Neural cell (in vitro differentiated cells): ENCODE data around the gene HSPA12A.

Experiments used
- CTCF ChIP-seq: fragments of 450-650 bp; IDR thresholded peaks from 2 replicates; pipeline ENCODE4 v1.5.1; 2014; ENCODE audit warnings: antibody characterized with exemption, mild to moderate bottlenecking, moderate library complexity; ENCODE audit not compliant: poor library complexity, severe bottlenecking
- POLR2AphosphoS5 ChIP-seq: IDR thresholded peaks from 2 replicates; pipeline ENCODE4 v1.6.1; 2012
- RAD21 ChIP-seq: fragments of 450-650 bp; conservative IDR thresholded peaks from 2 replicates; pipeline ENCODE4 v1.6.1; 2014; ENCODE audit warnings: antibody characterized with exemption, mild to moderate bottlenecking, moderate library complexity
- REST ChIP-seq: IDR thresholded peaks from 2 replicates; pipeline ENCODE4 v1.6.1; 2012; ENCODE audit warnings: borderline replicate concordance
- SMC3 ChIP-seq: fragments of 450-650 bp; conservative IDR thresholded peaks from 2 replicates; pipeline ENCODE4 v1.6.1; 2014; ENCODE audit warnings: antibody characterized with exemption, mild to moderate bottlenecking, moderate library complexity; ENCODE audit not compliant: poor library complexity

- TF ChIP-seq CTCF, result no peak
- no peak for TF ChIP-seq REST
- no peak for TF ChIP-seq POLR2AphosphoS5
- TF ChIP-seq SMC3, result no peak
- no peak for TF ChIP-seq RAD21
Measured at GRCh38 chr10:116676633-116677032, 65.7 kb downstream of the HSPA12A start.
